H1 (cell line): ENCODE data around the gene SSBP3. TPM values are rescaled to one million over a fixed set of nuclear protein-coding genes. Genes with fewer than 3 reads are reported as not detected.

Source experiments
- BRCA1 ChIP-seq: IDR thresholded peaks from 2 replicates; pipeline ENCODE4 v1.6.1; 2012; ENCODE audit warnings: low read depth, low read length, improper control_type of control experiment
- NANOG ChIP-seq: IDR thresholded peaks from 2 replicates; pipeline ENCODE4 v1.6.1; 2011; ENCODE audit warnings: low read length, low read depth, mild to moderate bottlenecking, inconsistent platforms; ENCODE audit not compliant: insufficient read depth, poor library complexity, severe bottlenecking
- PHF8 ChIP-seq: fragments of 200-600 bp; sonication (generic); conservative IDR thresholded peaks from 2 replicates; pipeline ENCODE4 v1.7.1; 2012; ENCODE audit warnings: low read depth, mild to moderate bottlenecking, inconsistent platforms, low read length, moderate library complexity
- RAD21 ChIP-seq, 2 experiments: IDR thresholded peaks in 1 of 2; conservative IDR thresholded peaks in 1 of 2; 2 replicates each; pipeline ENCODE4 v1.6.1; 2011; ENCODE audit warnings: low read depth in 2 of 2, low read length in 2 of 2, improper control_type of control experiment in 1 of 2, inconsistent platforms in 1 of 2, mild to moderate bottlenecking in 1 of 2, moderate library complexity in 1 of 2
- RBBP5 ChIP-seq: IDR thresholded peaks from 2 replicates; pipeline ENCODE4 v1.7.1; 2012; ENCODE audit warnings: low read depth, mild to moderate bottlenecking, inconsistent platforms, low read length, moderate library complexity, borderline replicate concordance
- SP4 ChIP-seq: IDR thresholded peaks from 2 replicates; pipeline ENCODE4 v1.6.1; 2012; ENCODE audit warnings: low read length, inconsistent platforms
- ZNF274 ChIP-seq: IDR thresholded peaks from 2 replicates; pipeline ENCODE4 v1.7.0; 2012; ENCODE audit warnings: low read length, borderline replicate concordance; ENCODE audit errors: extremely low read depth
- polyA plus RNA-seq, 7 experiments: library from polyadenylated mRNA; depleted of rRNA in 3 of 7; stranded (reverse) in 5 of 7; unstranded in 2 of 7; fragments of >200 nt in 5 of 7; fragments of 200-250 nt in 2 of 7; gene quantifications; 1 replicate in 5 of 7; 2 replicates in 1 of 7; 4 replicates in 1 of 7; pipeline versions ENCODE4 v1.2.1 to v1.2.3, GENCODE V29; 2011 to 2013; ENCODE audit warnings: missing spikeins in 2 of 7, mixed read lengths in 2 of 7
- total RNA-seq: library from RNA; stranded (reverse); fragmentation: NEBNext Ultra II Directional; extraction: Animal tissue kit (Norgen Biotek cat#: 25700); gene quantifications from 2 replicates; pipeline ENCODE4 v1.2.1, GENCODE V29; 2021
- TF ChIP-seq, protein P1 (sequence below): IDR thresholded peaks from 2 replicates; pipeline ENCODE4 v1.6.1; 2012; ENCODE audit warnings: inconsistent platforms

SSBP3 gene
- total and polyA plus RNA-seq, 2 of the 8 experiments (the other 6 are each of a cell fraction or from before 2014, with no cell fraction given) = 99.7 to 133 TPM

- TF ChIP-seq, protein P1, sequence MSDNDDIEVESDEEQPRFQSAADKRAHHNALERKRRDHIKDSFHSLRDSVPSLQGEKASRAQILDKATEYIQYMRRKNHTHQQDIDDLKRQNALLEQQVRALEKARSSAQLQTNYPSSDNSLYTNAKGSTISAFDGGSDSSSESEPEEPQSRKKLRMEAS = no peak
- TF ChIP-seq SP4 (no peak), PHF8 (no peak), RBBP5 (no peak), BRCA1 (no peak), RAD21 (IDR thresholded peaks at IDR 0.05 in 1 of 2, conservative IDR thresholded peaks at IDR 0.05 in 1 of 2; ENCODE audit: low read depth in 2 of 2, low read length in 2 of 2) (no peak), ZNF274 (no peak), NANOG (no peak)
Measured at GRCh38 chr1:54355931-54356679, 50.1 kb downstream of the SSBP3 start (continued).
